Fibroblast of pulmonary artery (primary cell): ENCODE measurements around the gene ALDH1B1.

ENCODE experiments used
- DNase-seq: peaks from one replicate; pipeline ENCODE4 v3.0.0-alpha.2; 2010; ENCODE audit warnings: low read depth
- H3K4me3 ChIP-seq: replicated peaks from 2 replicates; pipeline ENCODE4 v1.5.1; 2011; ENCODE audit warnings: low read depth, mild to moderate bottlenecking, control low read depth, low read length, moderate library complexity
- TF ChIP-seq, protein P1 (sequence below): IDR thresholded peaks from 2 replicates; pipeline ENCODE4 v1.5.1; 2011; ENCODE audit warnings: mild to moderate bottlenecking, control low read depth, low read length, inconsistent platforms; ENCODE audit errors: missing control alignments

The ALDH1B1 gene

DNA sequence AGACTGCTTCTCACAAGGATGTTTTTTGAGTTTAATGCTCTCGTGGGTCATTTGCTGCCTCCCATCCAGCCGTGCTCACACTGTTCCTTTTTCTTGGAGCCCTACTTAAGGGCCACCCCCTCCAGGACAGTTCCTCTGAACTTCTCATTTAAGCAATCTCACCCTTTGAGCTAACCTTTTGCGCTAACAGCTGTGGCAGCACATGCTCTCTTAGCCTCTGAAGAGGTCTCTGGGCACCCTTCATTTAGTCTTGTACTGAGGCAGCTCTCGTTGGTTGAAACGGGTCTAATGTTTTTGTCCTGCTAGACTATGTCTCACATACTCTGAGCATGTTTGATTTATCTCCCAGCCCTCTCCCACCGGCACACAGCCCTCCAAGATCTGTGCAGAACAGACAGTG lies 11.8 kb downstream of the ALDH1B1 start:
- TF ChIP-seq, protein P1, sequence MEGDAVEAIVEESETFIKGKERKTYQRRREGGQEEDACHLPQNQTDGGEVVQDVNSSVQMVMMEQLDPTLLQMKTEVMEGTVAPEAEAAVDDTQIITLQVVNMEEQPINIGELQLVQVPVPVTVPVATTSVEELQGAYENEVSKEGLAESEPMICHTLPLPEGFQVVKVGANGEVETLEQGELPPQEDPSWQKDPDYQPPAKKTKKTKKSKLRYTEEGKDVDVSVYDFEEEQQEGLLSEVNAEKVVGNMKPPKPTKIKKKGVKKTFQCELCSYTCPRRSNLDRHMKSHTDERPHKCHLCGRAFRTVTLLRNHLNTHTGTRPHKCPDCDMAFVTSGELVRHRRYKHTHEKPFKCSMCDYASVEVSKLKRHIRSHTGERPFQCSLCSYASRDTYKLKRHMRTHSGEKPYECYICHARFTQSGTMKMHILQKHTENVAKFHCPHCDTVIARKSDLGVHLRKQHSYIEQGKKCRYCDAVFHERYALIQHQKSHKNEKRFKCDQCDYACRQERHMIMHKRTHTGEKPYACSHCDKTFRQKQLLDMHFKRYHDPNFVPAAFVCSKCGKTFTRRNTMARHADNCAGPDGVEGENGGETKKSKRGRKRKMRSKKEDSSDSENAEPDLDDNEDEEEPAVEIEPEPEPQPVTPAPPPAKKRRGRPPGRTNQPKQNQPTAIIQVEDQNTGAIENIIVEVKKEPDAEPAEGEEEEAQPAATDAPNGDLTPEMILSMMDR = no peak
- DNase-seq = no peak
- no peak overlapping the region for H3K4me3 ChIP-seq

DNA sequence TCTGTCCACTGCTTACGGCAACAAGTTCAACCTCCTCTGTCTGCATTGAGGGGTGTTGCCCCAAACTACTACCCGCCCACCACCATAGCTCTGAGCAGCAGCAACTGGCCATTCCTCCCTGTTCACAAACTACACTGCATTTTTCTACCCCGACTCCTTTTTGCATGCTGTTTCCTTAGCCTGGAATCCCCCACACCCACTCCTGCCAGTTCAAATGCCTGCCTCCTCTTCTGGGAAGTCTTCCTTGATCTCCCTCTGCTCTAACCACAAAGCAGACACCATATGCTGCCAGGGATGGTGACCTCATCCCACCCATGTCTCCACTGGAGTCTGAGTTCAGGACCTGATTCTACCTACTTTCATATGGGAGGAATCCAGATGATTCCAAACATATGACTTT lies 13.3 kb downstream of the ALDH1B1 start:
- H3K4me3 ChIP-seq = no peak overlapping the region
- TF ChIP-seq, protein P1 = no peak
- DNase-seq = no peak

DNA sequence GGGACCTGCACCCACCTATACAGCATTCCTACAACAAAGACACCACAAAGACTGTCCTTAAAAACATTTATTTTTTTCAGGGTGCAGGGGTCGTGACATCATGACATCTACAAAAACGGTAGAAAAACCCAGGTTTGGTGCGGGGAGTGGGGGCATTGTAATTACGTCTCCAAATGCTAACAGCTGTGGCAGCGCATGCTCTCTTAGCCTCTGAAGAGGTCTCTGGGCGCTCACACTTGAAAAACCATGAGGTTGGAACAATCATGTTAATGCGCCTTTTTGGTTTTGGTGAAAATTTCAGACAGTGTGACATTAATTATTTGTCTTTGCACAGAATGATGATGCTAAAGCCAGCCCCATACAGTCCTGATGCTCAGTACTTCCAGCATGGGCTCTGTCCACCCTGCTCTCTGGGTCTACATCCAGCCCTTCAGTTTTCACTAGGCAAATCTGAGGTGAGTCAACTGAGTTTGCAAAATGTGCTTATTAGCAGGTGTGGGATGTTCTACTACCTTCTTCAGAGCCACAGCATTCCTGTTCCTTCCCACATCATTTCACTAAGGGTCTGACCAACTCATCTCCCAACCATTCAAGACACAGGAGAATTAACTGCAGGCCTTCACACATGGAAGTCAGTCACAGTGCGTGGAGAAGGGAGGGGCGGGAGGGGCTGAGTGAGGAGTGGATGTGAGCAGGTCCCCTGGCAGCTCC lies 14.1 kb downstream of the ALDH1B1 start:
- no peak overlapping the region for H3K4me3 ChIP-seq
- no peak for DNase-seq
- TF ChIP-seq, protein P1 = no peak

DNA sequence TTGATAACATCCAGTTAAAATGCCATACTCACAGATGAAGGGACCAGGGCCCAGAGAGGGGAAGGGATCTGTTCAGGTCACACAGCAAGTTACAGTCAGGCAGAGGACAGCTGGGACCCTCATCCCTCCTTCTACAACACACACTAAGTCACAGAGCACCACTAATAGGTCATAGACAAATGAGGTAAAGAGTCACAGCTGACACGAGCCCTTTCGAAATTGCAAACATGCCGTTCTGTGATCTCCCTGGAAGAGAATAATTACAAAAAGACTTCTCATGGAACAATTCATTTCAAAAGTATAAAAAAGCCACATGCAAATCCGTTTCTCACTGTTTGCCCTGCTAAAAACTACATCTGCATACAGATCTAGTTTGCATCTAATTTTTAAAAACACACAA lies 16.2 kb downstream of the ALDH1B1 start:
- TF ChIP-seq, protein P1 = no peak
- no peak overlapping the region for H3K4me3 ChIP-seq
- no peak for DNase-seq

DNA sequence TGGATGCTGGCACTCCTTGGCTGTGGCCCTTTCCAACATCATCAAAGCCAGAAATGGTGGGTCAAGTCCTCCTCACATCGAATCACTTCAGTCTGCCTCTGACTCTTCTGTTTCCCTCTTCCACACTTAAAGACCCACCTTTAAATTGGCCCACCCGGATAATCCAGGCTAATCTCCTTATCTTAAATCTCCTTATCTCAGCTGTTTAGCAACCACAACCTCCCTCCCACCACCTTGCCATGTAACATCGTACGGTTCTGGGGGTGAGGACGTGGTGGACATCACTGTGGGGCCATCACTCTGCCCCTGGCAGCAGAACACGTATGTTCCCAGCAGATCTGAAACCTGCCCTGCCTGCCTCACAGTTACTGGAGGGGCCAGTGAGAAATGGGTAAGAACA lies 20.2 kb downstream of the ALDH1B1 start:
- no peak for DNase-seq
- H3K4me3 ChIP-seq = no peak overlapping the region
- TF ChIP-seq, protein P1 = no peak

DNA sequence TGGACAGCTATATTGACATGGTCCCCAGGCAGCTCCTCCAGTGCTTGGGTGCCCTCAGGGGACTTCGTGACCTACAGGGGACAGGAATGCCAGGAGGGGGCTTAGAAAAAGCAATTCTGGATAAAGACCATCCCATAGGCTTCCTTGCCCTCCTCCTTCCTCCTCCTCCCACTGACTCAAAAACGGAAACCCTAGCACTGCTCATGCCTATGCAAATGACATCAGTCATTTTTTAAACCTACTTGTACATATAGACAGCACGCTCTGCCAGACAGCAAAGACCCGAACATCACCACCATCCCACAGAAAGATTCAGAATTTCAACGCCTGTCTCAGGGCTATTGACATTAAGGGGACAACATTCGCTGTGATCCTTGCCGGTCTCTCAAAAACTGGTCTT lies 20.8 kb downstream of the ALDH1B1 start:
- no peak overlapping the region for H3K4me3 ChIP-seq
- DNase-seq = no peak
- TF ChIP-seq, protein P1 = no peak
